Stimulated activated CD4-positive, alpha-beta T cell treated with anti-CD3 and anti-CD28 coated beads, Interleukin-12 subunit alpha, Interleukin-12 subunit beta, amount 100 ng/mL, for 4 hours (primary cell): Measurements from ENCODE around the gene OTOP2.
"Not testable (repeated sequence)": the region's sequence is repeated elsewhere in the genome, so short reads cannot be mapped to it uniquely, and the experiment has no call there.

Experiments
- DNase-seq: peaks from one replicate; pipeline ENCODE4 v3.0.0-alpha.2; 2020

Gene OTOP2

GRCh38 chr17:74953134-74953687 lies 29.1 kb downstream of the OTOP2 start:
- no peak for DNase-seq

DNA sequence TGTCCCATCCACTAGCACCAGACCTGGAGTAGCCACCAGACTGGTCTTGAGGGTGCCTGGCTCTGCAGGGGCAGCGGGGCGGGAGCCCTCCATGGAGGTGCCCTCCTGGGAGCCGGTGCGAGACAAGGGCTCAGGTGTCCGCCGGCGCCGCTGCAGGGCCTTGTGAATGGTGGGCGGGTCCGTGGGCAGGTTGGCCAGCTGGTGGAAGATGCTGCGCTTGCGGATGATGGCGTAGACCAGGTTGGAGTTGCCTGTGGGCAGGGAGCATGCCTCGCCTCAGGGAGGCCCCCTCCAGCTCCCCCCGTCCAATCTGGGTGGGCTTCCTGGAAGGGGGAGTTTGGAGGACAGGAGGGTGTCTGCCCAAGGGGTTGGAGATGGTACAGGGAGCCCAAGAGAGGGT lies 30.0 kb downstream of the OTOP2 start:
- DNase-seq = no peak

- DNase-seq = no peak
Measured at GRCh38 chr17:74954665-74955421, 30.8 kb downstream of the OTOP2 start.

DNA sequence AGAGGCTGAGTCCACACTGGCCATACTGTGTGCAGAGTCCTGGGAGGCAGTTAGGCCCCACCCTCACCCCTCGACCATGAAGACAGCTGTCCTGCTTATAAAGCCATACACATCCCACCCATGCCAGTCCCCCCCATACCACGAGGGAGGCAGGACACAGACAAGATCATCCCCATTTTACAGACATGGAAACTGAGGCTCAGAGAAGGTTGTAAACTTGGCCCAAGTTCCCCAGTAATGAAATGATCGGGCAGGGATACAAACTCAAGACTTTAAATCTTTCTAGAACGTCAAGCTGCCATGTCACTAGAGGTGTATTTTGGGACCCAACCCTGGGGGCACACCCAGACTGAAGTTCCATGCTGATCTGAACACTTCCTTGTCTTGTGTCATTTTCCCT lies 32.0 kb downstream of the OTOP2 start:
- no peak for DNase-seq

DNA sequence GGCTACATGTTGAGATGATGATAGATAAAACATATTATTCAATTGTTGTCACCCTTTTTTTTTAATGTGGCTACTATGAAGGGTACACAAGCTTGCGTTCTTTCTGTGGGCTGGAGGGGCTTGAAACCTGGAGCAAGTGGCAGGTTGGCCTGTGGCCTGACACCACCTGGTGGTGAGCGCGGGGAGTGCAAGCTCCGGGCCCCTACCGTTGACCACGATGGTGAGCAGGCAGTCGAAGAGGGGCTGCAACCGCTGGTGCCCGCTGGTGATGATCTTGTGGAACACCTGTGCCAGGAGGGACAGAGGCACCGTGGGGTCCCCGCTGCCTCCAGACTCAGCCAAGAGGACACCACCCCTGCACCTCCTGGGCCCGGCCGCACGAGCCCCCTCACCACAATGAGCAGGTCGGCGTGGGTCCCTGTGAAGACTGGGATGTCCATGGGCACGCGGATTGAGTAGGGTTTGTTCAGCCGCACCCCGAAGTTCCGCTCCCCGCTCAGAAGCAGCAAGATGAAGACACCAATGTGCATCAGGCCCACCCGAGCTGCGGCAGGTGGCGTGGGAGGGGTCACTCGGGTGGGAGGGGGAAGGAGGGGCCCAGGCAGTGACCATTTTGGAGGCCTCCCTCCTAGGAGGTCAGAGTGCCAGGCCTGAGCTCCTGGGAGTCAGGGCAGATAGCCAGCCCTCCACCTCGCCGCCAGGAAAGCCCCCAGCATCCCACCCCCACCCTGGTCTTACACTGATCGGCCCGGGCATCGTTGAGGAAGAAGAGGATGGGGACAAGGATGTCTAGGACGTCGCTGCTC lies 34.1 kb downstream of the OTOP2 start:
- DNase-seq = peak; percentile 82

DNA sequence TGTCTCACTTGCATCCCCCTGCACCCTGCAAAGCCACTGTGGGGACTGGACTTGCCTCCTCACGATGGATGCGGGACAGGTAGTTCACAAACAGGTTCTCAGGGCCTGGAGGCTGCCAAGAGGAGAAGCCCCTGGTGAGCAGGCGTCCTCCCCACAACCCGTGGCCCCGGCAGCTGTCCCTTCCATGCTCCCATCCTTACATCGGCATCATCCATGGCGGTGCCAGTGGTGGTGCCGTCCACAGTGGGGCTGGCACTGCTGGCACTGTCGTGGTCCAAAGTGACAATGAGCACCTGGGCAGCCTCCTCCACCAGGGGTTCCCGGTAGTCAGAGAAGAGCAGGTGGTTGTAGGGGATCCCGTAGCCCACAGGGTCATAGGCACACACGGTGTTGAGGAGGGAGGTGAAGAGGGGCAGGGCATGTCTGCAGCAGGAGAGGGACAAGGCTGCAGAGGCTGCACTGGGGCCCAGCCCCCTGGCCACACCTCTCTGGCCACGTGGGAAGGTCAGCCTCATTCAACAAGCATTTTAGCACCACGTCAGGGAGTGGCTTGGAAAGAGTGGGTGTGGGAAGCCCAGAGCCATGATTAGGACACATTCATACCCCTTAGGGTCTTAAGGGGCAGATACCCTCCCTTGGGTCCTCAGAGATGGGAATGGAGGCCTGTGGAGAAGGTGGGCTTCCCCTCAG lies 35.9 kb downstream of the OTOP2 start:
- no peak for DNase-seq

- DNase-seq = peak; percentile 53
Measured at GRCh38 chr17:74960570-74961342, 36.7 kb downstream of the OTOP2 start.

- peak; percentile 85 for DNase-seq
Measured at GRCh38 chr17:74961657-74962350, 37.7 kb downstream of the OTOP2 start.

DNA sequence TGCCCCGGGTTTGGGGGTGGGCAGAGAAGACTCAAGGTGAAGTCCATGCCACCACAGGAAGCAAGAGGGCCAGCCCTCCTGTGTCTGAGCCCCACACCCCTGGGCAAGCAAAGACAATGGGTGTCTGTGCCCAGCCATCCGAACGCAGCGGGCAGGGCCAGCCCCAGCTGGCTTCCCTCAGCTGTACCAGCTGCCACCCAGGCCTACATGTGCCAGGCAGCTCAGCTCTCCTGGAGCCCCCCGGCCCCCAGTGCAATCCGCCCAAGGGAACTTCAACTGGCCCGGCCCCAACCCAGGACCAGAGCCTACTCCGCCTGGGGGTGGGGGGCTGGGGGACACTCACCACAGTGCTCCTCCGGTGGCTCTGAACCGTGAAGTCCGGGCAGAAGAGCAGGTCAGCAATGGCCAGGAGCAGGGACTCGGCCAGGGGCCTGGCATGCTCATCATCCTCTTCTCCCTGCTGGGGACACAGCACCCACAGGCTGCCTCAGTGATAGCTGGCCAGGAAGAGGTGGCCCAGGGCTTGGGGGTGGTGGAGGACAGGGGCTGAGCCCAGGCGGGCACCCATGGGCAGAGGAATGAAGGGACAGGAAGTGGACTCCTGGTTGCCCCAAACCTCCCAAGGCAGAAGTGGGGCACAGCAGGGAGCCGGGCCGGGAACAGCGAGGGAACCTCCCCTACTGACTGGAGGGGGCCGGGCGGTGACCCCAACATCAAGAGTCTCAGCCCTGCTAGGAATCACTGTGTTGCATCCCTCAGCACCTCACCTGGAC lies 38.7 kb downstream of the OTOP2 start:
- DNase-seq = no peak

- no peak for DNase-seq
Measured at GRCh38 chr17:74963656-74964055, 39.6 kb downstream of the OTOP2 start.

- no peak for DNase-seq
Measured at GRCh38 chr17:74964246-74964761, 40.2 kb downstream of the OTOP2 start.

GRCh38 chr17:74964988-74965622 lies 41.0 kb downstream of the OTOP2 start:
- DNase-seq = no peak

DNA sequence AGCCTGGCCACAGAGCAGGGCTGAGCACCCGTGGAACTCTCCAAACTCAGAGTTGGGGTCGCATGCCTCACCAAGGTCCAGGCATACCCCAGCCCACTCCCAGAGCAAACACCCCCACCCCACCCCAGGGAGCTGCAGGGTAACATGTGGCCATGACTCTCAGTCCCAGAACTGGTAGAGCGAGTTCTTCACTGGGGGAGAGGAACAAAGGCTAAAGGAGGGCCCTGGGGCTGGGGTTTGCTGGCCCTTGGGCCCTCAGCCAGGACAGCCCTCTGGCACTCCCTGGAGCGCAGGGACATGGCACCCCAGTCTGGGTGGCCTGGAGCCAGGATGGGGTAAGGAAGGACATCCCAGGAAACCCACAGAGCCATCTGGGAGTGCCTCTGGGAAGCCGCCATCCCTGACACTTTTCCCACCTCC lies 44.3 kb downstream of the OTOP2 start:
- no peak for DNase-seq

DNA sequence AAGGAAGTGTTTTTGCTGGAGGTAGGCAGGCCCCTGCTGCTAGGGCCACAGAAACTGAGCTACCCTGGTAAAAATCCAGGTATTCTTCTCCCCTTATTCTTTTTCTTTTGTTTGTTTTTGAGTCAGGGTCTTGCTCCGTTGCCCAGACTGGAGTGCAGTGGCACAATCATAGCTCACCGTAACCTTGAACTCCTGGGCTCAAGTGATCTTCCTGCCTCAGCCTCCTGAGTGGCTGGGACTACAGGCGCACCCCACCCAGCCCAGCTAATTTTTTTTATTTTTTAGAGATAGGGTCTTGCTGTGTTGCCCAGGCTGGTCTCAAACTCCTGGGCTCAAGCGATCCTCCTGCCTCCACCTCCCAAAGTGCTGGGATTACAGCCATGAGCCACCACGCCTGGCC lies 45.4 kb downstream of the OTOP2 start:
- not testable (repeated sequence) for DNase-seq

DNA sequence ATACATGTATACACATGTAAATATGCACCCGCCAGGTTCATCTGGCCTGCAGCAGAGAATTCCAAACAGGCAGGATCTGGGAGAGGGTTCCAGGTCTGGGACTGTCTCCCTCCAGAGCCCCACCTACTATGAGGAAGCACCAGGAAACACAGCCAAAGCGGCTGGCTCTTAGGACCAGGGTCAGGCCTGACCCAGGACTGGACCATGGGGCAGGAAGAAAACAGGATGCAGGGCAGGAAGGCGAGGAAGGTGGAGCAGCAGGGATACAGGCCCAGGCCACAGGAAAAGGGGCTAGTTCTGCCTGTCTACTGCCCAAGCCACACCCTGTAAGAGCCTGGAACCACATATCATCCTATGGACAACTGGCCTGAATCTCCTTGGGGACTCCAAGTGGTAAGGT lies 46.3 kb downstream of the OTOP2 start:
- no peak for DNase-seq

- DNase-seq = no peak
Measured at GRCh38 chr17:74971069-74971841, 47.2 kb downstream of the OTOP2 start.

DNA sequence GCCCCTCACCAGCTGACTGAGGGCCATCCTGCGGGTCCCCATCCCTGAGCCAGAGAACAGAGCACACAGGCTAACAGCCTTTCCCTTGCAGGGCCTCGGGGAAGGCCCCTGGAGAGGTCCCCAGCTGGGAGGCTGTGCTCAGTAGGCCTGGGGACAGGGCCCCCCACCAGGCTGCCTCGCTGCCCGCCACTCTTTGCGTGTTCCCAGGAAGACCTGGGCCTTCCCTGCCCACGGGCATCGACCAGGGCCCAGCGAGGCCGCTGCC lies 47.7 kb downstream of the OTOP2 start:
- DNase-seq = no peak

DNA sequence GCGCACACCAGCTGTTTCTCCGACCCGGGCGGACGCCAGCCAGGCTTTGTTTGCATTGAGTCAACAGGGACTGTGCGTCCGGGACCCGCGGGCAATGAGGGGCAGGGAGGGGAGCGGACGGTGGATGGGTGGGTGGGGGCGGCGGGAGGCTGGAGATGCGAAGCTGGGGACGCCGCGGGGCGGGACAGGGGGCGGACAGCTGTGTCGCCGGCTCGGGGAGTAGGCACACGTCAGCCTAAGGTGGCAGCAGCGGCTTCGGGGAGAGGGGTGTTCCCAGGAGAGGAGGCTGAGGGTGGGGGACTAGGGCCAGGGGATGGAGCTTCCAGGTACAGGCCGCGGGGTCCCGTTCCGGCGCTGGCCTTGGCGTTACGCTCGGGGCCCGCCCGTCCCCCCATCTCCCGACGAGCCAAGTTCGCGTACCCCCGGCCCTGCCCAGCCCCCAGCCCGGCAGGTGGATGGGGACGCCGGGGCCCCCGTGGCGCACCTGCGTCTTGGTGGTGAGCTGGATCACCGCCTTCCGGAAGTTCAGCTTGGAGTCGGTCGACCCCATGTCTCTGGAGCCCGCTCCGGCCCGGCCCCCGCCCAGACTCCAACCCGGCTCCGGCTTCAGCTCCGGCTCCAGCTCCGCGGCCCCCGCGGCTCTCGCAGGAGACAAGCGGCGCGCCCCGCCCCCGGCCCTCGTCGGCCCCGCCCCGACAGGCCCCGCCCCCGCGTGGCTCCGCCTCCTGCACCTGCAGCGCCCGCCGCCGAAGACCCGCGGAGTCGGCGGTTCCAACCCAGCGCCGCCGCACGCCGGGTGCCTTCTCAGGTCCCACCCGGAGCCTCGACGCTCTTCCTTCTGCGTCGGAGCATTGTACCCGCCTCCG lies 48.3 kb downstream of the OTOP2 start, which contains the start of gene HID1:
Gene HID1 (minus strand): TSS at position 653 of the 866 bp plus-strand sequence. CDS start 103 bp downstream, at position 550.
- peak; percentile 84 for DNase-seq

DNA sequence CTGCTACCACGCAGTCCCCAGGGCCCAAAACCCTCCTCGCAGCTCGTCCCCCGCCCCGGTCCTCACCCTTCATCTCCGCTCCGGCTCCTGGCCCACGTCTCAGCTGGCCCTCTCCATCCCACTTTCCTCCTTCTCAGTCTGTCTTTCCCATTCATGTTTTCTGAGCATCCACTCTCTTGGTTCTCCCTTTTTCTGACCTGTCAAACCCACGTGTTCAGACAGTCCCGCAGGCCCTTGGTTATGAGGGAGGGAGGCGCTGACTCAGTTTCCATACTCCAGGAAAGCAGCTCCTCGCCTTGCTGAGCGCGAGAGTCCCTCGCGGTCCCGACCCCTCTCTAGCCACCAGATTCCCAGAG lies 48.9 kb downstream of the OTOP2 start:
- no peak for DNase-seq
